Measurements from ENCODE around the gene KRT76.

DNA sequence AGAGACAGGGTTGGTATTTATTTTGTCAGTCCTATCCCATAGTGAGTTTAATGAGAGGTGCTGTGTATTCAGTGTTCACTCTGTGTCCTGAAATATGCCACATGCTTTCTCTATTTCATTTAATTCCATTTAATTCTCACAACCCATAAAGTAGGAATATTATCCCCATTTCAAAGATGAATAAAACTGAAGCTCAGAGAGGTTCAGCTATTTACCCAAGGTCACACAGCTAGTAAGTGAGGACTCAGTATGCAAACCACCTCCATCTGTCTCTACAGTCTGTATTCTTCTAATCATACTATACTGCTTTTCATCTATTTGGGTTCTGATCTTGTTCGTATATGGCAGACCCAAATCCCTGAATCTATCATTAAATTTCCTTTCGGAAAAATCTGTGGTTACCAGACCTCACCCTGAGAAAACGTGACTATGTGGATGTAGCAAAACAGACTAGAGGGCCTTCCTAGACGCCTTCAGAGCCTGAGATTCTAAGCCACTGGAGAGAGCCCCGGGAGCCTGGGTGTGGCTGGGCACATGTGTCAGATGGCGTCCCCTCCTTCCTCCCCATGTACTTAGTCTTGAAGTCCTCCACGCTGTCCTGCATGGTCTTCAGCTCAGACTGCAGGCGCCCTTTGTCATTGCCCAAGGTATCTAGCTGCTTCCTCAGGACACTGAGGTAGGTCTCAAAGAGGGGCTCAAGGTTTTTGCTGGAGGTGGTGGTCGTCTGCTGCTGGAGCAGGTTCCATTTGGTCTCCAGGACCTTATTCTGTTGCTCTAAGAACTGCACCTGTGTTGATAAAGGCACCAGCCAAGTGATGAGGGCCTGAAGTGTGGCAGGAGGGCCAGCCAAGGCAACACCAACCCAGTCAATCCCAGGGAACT is 34.3 kb upstream of the KRT76 start:
- TF ChIP-seq, protein P1, sequence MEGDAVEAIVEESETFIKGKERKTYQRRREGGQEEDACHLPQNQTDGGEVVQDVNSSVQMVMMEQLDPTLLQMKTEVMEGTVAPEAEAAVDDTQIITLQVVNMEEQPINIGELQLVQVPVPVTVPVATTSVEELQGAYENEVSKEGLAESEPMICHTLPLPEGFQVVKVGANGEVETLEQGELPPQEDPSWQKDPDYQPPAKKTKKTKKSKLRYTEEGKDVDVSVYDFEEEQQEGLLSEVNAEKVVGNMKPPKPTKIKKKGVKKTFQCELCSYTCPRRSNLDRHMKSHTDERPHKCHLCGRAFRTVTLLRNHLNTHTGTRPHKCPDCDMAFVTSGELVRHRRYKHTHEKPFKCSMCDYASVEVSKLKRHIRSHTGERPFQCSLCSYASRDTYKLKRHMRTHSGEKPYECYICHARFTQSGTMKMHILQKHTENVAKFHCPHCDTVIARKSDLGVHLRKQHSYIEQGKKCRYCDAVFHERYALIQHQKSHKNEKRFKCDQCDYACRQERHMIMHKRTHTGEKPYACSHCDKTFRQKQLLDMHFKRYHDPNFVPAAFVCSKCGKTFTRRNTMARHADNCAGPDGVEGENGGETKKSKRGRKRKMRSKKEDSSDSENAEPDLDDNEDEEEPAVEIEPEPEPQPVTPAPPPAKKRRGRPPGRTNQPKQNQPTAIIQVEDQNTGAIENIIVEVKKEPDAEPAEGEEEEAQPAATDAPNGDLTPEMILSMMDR (IDR thresholded peaks at IDR 0.05 in 8 of 11, conservative IDR thresholded peaks at IDR 0.05 in 3 of 11): no peak
- no peak for TF ChIP-seq POLR2A (IDR thresholded peaks at IDR 0.05)
- no peak for TF ChIP-seq POLR2AphosphoS5 (IDR thresholded peaks at IDR 0.05)

All from spleen (tissue), 7 donors.